Tibial nerve (tissue), 4 donors: ENCODE measurements around the gene SERPINA6. TPM values are rescaled to one million over a fixed set of nuclear protein-coding genes. Genes with fewer than 3 reads are reported as not detected.

ENCODE experiments used
- DNase-seq, 2 donors: peaks; one replicate each; pipeline ENCODE4 v3.0.0-alpha.2; 2019; ENCODE audit warnings: low spot score in 2 of 2
- H3K27ac ChIP-seq, 4 donors: fragments of 200-600 bp; sonication (generic) in 3 of 4; one replicate each; pipeline ENCODE4 v1.5.1; 2017 to 2019; ENCODE audit warnings: mild to moderate bottlenecking in 1 of 4
- H3K27me3 ChIP-seq, 2 donors: fragments of 200-600 bp; sonication (generic) in 1 of 2; one replicate each; pipeline versions ENCODE4 v1.5.1 to v1.6.0; 2017 to 2019
- H3K36me3 ChIP-seq, 3 donors: fragments of 200-600 bp; sonication (generic); one replicate each; pipeline ENCODE4 v1.5.1; 2018 to 2019
- H3K4me1 ChIP-seq, 4 donors: fragments of 200-600 bp; sonication (generic) in 3 of 4; one replicate each; pipeline ENCODE4 v1.5.1; 2017 to 2019
- H3K4me3 ChIP-seq, 4 donors: fragments of 200-600 bp; sonication (generic) in 3 of 4; one replicate each; pipeline ENCODE4 v1.5.1; 2017 to 2019; ENCODE audit warnings: mild to moderate bottlenecking in 1 of 4, moderate library complexity in 1 of 4
- H3K9me3 ChIP-seq, 4 donors: fragments of 200-600 bp; sonication (generic) in 3 of 4; one replicate each; pipeline ENCODE4 v1.5.1; 2017 to 2019
- EP300 ChIP-seq, 2 donors: sonication (generic); formaldehyde crosslinking; IDR thresholded peaks; one replicate each; pipeline ENCODE4 v1.6.1; 2017; ENCODE audit warnings: antibody characterized with exemption in 2 of 2, mild to moderate bottlenecking in 1 of 2
- POLR2A ChIP-seq, 2 donors: fragments of 450-650 bp; IDR thresholded peaks; one replicate each; pipeline ENCODE4 v1.6.1; 2017; ENCODE audit warnings: antibody characterized with exemption in 2 of 2, mild to moderate bottlenecking in 2 of 2, moderate library complexity in 2 of 2
- WGBS, 2 donors: methylation state at CpG; one replicate each; pipeline ENCODE4 v1.1.5; 2018; 5-methylcytosine and 5-hydroxymethylcytosine counted together
- total RNA-seq, 4 donors: library from RNA; depleted of rRNA; stranded (reverse); fragments of >200 nt; gene quantifications; one replicate each; pipeline ENCODE4 v1.1.0, GENCODE V29; 2016
- TF ChIP-seq, protein P1 (sequence below), 5 experiments: fragments of 200-600 bp in 3 of 5; fragments of 450-650 bp in 2 of 5; sonication (generic) in 3 of 5; IDR thresholded peaks; one replicate each; pipeline ENCODE4 v1.5.1; 2016 to 2019; ENCODE audit warnings: antibody characterized with exemption in 5 of 5, mild to moderate bottlenecking in 3 of 5, moderate library complexity in 2 of 5

The SERPINA6 gene
- total RNA-seq, 4 donors from 2014 or later: 0.63 TPM; not detected in 3

DNA sequence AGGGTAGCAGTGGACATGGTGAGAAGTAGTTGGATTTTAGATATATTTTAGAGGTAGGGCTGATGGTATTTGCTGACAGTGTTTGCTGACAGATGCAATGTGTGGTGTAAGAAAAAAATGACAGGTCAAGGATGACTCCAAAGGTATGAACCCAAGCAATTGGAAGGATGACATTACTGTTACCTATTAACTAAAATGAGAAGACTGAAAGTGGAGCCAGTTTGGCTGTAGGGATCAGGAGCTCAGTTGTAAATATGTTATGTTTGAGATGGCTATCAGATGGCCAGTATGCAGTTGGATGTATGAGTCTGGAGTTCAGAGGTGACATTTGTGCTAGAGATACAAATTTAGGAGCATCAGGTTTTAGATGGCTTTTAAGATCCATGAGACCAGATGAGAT, 17.4 kb upstream of the SERPINA6 start:
- H3K27me3 ChIP-seq: no peaks in the 10 kb centered on the region
- DNase-seq: no peak
- H3K4me3 ChIP-seq: no peak overlapping the region
- peaks cover 0 to 13% (median 4%) of the 10 kb centered on the region in 4 donors for H3K4me1 ChIP-seq
- no peak overlapping the region for H3K27ac ChIP-seq
- TF ChIP-seq POLR2A (IDR thresholded peaks at IDR 0.05): no peak
- TF ChIP-seq EP300 (IDR thresholded peaks at IDR 0.05): no peak
- TF ChIP-seq, protein P1, sequence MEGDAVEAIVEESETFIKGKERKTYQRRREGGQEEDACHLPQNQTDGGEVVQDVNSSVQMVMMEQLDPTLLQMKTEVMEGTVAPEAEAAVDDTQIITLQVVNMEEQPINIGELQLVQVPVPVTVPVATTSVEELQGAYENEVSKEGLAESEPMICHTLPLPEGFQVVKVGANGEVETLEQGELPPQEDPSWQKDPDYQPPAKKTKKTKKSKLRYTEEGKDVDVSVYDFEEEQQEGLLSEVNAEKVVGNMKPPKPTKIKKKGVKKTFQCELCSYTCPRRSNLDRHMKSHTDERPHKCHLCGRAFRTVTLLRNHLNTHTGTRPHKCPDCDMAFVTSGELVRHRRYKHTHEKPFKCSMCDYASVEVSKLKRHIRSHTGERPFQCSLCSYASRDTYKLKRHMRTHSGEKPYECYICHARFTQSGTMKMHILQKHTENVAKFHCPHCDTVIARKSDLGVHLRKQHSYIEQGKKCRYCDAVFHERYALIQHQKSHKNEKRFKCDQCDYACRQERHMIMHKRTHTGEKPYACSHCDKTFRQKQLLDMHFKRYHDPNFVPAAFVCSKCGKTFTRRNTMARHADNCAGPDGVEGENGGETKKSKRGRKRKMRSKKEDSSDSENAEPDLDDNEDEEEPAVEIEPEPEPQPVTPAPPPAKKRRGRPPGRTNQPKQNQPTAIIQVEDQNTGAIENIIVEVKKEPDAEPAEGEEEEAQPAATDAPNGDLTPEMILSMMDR (IDR thresholded peaks at IDR 0.05): no peak
- H3K36me3 ChIP-seq: no peaks in the 10 kb centered on the region
- H3K9me3 ChIP-seq: no peaks in the 10 kb centered on the region

DNA sequence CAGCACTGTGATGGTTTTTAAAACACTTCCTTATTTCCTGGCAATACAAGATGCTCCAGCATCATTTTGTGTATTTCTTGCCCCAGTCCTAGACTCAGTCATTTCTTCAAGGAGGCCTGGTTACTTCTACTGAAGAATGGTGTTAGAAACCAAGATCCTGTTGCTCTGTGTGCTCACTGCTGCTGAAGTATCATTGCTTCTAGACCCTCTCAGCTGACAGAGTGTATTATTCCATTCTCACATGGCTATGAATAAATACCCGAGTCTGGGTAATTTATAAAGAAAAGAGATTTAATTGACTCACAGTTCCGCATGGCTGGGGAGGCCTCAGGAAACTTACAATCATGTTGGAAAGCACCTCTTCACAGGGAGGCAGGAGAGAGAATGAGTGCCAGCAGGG, 14.9 kb upstream of the SERPINA6 start:
- Histone ChIP-seq H3K27ac (no peak overlapping the region), H3K27me3 (no peaks in the 10 kb centered on the region), H3K4me1 (peaks cover 0 to 13% (median 4%) of the 10 kb centered on the region in 4 donors), H3K4me3 (no peak overlapping the region), H3K9me3 (no peaks in the 10 kb centered on the region), H3K36me3 (no peaks in the 10 kb centered on the region)
- DNase-seq: no peak
- 84 to 85% methylated on average over 2 of the region's 2 CpGs for WGBS, 2 donors
- TF ChIP-seq POLR2A (IDR thresholded peaks at IDR 0.05): no peak
- TF ChIP-seq EP300 (IDR thresholded peaks at IDR 0.05): no peak
- TF ChIP-seq, protein P1 (IDR thresholded peaks at IDR 0.05): no peak

DNA sequence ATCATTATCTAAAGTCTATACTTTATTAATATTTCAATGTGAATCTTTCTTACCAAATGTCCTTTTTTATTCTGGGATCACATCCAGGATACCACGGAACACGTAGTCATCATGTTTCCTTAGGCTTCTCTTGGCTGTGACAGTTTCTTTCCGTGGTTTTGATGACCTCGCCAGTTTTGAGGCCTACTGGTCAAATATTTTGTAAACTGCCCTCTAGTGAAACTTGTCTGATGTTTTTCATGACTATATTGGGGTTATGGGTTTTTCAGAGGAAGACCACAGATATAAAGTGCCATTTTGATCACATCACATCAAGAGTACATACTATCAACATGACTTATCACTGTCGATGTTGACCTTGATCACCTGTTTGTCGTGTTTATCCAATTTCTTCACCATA, 14.1 kb upstream of the SERPINA6 start:
- Histone ChIP-seq H3K36me3 (no peaks in the 10 kb centered on the region), H3K4me3 (no peak overlapping the region), H3K9me3 (no peaks in the 10 kb centered on the region), H3K27ac (no peak overlapping the region), H3K27me3 (no peaks in the 10 kb centered on the region), H3K4me1 (peaks cover 0 to 8% (median 4%) of the 10 kb centered on the region in 4 donors)
- DNase-seq: no peak
- TF ChIP-seq EP300 (IDR thresholded peaks at IDR 0.05): no peak
- TF ChIP-seq POLR2A (IDR thresholded peaks at IDR 0.05): no peak
- TF ChIP-seq, protein P1 (IDR thresholded peaks at IDR 0.05): no peak
- 75 to 78% methylated on average over 6 of the region's 6 CpGs for WGBS, 2 donors

DNA sequence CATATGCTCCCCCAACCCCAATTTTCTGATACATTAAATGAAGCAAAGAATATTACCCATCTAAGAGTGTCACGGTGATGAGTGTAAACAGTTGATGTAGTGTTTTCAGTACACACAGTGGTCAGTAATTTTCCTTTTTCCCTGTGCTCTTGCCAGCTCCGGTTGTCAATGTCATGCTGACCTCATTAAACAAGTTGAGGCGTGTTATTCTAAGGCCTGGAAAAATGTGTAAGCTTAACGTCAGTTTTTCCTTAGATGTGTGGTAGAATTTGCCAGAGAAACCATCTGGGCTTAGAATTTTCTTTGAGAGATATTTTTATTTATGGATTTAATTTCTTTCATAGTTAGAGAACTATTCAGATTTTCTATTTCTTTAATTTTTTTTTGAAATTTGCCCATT, 11.7 kb upstream of the SERPINA6 start:
- Histone ChIP-seq H3K27ac (no peak overlapping the region), H3K9me3 (no peaks in the 10 kb centered on the region), H3K27me3 (no peaks in the 10 kb centered on the region), H3K4me3 (no peak overlapping the region), H3K4me1 (no peaks in the 10 kb centered on the region), H3K36me3 (no peaks in the 10 kb centered on the region)
- no peak for DNase-seq
- no peak for TF ChIP-seq POLR2A (IDR thresholded peaks at IDR 0.05)
- no peak for TF ChIP-seq EP300 (IDR thresholded peaks at IDR 0.05)
- TF ChIP-seq, protein P1 (IDR thresholded peaks at IDR 0.05): no peak
- 45 to 54% methylated on average over 4 of the region's 4 CpGs for WGBS, 2 donors

DNA sequence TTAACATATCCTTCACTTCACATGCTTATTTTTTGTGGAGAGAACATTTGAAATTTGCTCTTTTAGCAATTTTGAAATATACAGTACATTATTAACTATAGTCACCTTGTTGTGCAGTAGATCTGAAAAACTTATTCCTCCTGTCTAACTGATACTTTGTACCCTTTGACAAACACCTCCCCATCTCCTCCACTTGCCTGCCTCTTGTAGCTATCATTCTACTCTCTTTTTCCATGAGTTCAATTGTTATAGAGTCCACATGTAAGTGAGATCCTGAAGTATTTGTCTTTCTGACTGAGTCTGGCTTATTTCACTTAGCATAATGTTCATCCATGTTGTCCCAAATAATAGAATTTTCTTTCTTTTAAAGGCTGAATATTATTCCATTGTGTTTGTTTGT, 9.5 kb upstream of the SERPINA6 start:
- TF ChIP-seq, protein P1 (IDR thresholded peaks at IDR 0.05): no peak
- TF ChIP-seq EP300 (IDR thresholded peaks at IDR 0.05): no peak
- TF ChIP-seq POLR2A (IDR thresholded peaks at IDR 0.05): no peak

More for the DNA sequence above, 9.5 kb upstream of the SERPINA6 start:
- Histone ChIP-seq H3K36me3 (no peaks in the 10 kb centered on the region), H3K4me1 (no peaks in the 10 kb centered on the region), H3K27ac (no peak overlapping the region), H3K9me3 (no peaks in the 10 kb centered on the region), H3K4me3 (no peak overlapping the region), H3K27me3 (no peaks in the 10 kb centered on the region)
- DNase-seq: no peak
